Stimulated activated CD8-positive, alpha-beta memory T cell treated with anti-CD3 and anti-CD28 coated beads, Interleukin-4, amount 100 ng/mL, for 4 hours (primary cell): Measurements from ENCODE around the gene TSC2.

Experiments
- DNase-seq, 2 donors: peaks; one replicate each; pipeline ENCODE4 v3.0.0-alpha.2; 2020; ENCODE audit warnings: low read depth in 2 of 2, low spot score in 1 of 2

TSC2 gene

GRCh38 chr16:2066139-2066538 is 18.4 kb downstream of the TSC2 start:
- DNase-seq: no peak

DNA sequence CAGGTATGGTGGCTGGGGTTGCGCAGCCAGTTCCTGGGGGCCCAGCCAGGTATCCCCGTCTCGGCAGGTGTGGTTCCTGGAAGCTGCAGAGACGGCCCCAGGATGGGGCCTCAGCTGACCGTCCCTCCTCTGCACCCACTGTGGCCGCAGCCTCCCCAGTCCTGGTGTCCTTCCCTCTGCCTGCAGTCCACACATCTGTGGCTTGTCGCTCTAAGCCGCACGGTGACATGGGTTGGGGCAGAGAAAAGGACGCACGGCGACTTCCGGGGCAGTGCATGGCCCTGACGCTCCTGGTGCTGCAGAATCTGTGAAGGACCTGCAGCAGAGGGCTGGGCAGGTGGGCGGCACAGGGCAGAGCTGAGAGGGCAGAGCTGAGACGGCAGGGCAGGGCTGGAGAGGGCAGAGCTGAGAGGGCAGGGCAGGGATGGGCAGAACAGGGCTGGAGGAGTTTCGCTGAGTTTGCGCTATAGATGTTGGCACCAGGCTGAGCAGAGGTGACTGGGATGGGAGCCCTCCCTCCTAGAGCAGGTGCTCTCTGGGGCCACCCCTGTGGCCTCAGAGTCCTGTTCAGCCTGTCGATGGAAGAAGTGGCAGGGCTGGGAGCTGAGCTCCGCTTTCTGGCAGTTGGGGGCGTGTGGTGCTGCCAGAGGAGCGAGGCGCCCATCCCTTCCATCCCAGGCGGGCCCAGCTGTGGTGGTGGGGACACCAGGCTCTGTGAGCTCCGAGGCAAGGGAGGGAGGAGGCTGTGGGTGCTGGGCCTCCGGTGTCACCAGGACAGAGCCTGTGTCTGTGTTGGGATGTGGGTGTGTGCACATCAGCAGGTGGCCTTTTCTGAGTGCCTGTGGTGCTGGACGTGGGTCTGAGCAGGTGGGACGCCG is 23.0 kb downstream of the TSC2 start:
- DNase-seq: no peak

DNA sequence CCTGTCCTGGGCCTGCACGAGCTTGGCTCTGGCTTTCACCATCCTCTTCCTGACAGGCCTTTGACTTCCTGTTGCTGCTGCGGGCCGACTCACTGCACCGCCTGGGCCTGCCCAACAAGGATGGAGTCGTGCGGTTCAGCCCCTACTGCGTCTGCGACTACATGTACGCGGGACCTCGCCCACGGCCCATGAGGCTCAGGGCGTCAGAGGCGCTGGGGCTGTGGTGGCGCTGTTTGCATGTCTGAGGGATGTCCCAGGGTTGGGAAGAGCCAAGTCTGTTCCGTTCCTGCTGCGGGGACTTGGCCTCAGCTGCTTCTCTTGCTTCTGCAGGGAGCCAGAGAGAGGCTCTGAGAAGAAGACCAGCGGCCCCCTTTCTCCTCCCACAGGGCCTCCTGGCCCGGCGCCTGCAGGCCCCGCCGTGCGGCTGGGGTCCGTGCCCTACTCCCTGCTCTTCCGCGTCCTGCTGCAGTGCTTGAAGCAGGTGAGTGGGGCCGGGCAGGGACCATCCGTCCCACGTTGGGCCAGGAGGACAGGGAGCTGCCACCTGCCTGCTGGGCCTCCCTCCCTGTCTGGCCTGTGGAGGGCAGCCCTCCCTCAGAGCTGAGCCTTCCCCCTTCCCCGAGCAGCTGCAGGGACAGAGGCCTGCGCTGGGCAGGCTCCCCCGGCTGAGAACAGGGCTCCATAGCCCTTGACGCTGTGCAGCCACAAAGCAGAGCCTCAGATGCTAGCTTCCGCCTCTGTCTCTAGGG is 23.8 kb downstream of the TSC2 start:
- no peak for DNase-seq

DNA sequence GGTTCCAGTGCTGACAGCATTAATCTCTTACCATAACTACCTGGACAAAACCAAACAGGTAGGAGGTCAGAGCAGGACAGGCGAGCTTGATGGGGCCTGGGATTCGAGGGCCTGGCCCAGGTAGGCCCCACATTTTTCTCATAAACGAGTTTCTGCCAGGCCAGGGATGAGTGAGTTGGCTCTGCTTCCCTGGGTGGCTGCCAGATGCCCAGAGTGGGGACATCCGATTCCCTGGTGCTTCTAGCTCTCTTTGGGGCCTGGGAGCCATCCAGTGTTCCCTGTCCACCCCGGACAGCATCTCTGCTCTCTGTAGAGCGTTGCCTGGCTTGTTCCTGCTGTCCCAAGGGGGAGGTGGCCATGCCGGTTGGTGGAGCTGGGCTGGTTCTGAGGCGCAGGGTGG is 25.1 kb downstream of the TSC2 start:
- no peak for DNase-seq

GRCh38 chr16:2074071-2074470 is 26.3 kb downstream of the TSC2 start:
- DNase-seq: no peak

GRCh38 chr16:2075631-2076030 is 27.8 kb downstream of the TSC2 start:
- no peak for DNase-seq

DNA sequence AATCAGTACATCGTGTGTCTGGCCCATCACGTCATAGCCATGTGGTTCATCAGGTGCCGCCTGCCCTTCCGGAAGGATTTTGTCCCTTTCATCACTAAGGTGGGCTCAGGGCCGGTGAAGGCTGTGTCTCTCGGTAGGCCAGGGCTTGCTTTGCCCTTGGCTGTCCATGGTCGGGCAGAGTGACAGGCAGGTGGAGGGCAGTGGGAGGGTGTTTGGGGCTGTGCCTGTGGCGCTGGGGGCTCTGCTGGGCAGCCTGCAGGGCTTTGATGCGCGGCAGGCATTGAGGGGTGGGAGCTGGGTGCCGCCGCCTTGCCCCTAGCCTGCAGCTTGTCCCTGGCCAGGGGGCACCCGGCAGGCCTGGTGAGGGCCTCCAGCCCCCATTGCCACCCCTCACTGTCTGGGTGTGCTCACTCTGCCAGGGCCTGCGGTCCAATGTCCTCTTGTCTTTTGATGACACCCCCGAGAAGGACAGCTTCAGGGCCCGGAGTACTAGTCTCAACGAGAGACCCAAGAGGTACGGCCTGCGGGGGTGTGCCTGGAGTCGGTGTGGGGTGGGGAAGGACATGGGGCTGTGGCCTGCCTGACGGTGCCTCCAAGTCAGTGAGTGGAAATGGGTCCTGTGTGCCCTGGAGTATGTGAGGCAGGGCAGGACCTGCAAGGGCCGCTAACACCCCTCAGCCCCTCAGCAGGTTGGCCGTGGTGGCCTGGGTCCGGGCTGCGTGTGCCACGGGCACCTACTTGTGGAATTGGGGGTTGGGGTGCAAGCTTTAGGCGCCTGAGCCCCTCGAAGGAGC is 28.5 kb downstream of the TSC2 start:
- no peak for DNase-seq

DNA sequence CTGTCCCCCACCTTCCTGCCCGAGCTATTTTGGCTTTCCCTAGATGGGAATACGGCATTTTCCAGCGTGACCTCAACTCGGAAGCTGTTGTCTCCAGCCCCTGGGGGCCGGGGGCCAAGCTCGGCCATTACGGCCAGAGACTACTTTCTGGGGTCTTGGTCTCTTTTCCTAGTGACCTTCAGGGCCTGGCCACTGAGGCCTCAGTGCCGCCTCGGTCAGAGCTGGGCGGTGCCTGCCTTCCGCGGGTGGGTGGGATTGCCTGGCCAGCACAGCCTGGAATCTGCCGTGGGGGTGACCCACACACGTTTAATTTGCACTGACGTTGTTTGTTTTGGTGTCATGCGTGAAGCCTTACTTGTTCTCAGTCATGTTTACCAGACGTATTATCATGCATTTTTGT is 29.2 kb downstream of the TSC2 start:
- DNase-seq: no peak

GRCh38 chr16:2077696-2078095 is 29.9 kb downstream of the TSC2 start:
- DNase-seq: no peak

DNA sequence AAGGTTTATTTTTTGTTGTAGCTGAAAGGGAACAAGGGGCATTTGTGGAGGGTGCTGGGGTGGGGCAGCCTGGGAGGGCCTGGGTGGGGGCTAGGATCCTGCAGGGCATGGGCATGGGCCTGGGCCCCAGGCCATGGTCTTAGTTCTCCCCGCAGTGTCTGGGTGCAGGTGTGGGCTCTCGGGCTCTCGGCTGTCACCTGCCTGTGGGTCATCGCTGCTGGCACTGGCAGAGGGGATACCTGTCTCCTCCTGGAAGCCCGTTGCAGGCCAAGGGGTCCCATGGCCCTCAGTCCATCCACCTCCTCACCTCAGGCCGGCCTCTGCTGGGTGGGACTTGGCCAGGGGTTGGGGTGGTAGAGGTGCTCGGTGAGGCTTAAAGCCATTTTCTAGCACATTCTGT is 30.3 kb downstream of the TSC2 start:
- no peak for DNase-seq

DNA sequence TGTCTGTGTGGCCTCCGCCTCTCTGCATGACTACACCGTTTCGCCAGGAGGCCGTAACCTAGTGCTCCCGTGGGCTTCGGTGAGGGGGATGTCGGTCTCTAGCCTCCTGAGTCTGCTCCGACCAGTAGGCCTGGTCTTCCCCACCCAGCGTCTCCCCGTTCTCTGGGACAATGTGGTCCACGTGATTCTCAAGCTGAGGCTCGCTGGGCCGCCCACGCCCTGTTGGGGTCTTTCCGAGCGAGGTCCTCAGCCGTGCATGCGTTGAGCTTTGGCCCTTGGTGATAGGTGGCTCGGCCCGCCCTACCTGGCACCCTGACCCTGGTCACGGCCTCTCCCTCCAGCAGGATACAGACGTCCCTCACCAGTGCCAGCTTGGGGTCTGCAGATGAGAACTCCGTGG is 30.9 kb downstream of the TSC2 start:
- no peak for DNase-seq

DNA sequence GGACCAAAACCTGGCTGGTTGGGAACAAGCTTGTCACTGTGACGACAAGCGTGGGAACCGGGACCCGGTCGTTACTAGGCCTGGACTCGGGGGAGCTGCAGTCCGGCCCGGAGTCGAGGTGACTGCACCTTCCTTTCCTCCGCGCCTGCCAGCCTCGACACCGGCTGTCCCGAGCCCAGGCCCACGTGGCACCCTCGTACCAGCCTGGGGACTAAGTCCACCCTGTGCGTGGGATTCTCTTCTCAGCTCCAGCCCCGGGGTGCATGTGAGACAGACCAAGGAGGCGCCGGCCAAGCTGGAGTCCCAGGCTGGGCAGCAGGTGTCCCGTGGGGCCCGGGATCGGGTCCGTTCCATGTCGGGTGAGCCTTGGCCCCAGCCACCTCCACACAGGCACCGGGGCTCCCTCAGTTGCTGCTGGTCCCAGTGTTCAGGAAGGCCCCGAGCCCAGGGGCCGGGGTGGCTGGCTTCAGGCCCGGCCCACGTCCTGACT is 31.6 kb downstream of the TSC2 start:
- no peak for DNase-seq

GRCh38 chr16:2079991-2080390 is 32.2 kb downstream of the TSC2 start:
- DNase-seq: no peak

- no peak for DNase-seq
Observed at GRCh38 chr16:2081201-2082084, 33.7 kb downstream of the TSC2 start.

GRCh38 chr16:2082171-2082982 is 34.6 kb downstream of the TSC2 start:
- DNase-seq: no peak

- DNase-seq: no peak
Observed at GRCh38 chr16:2082983-2083364, 35.2 kb downstream of the TSC2 start.

GRCh38 chr16:2083409-2083808 is 35.6 kb downstream of the TSC2 start:
- no peak for DNase-seq

- DNase-seq: no peak
Observed at GRCh38 chr16:2083876-2084780, 36.3 kb downstream of the TSC2 start.
